22Rv1 (cell line): ENCODE results near the gene CNTNAP2.

ENCODE experiments used
- CTCF ChIP-seq: fragments of 450-650 bp; IDR thresholded peaks from 2 replicates; pipeline ENCODE4 v1.5.1; 2017; ENCODE audit warnings: mild to moderate bottlenecking
- ZFX ChIP-seq: fragments of 450-650 bp; IDR thresholded peaks from 2 replicates; pipeline ENCODE4 v1.6.1; 2017; ENCODE audit warnings: antibody characterized with exemption, borderline replicate concordance

GRCh38 chr7:148299350-148300276 is 2183.0 kb downstream of the CNTNAP2 start:
- no peak for TF ChIP-seq CTCF
- TF ChIP-seq ZFX, result no peak
